ENCODE results near the gene RBFOX2.

- TF ChIP-seq CTCF (IDR thresholded peaks at IDR 0.05): peak; percentile 15 to 68 (median 65)
- TF ChIP-seq POLR2A (IDR thresholded peaks at IDR 0.05): no peak
- TF ChIP-seq POLR2AphosphoS5 (IDR thresholded peaks at IDR 0.05): peak in 2 of 3 donors; percentile 47 to 63
Observed at GRCh38 chr22:35930933-35931332, 97.7 kb downstream of the RBFOX2 start.

All from breast epithelium (tissue), 3 donors.